HepG2 (cell line): Measurements from ENCODE around the gene BCL11B. TPM values are rescaled to one million over a fixed set of nuclear protein-coding genes. Genes with fewer than 3 reads are reported as not detected.

Source experiments
- IRX3 ChIP-seq: sonication (generic); formaldehyde crosslinking; IDR thresholded peaks from 2 replicates; pipeline ENCODE4 v1.8.1; 2023; ENCODE audit warnings: mild to moderate bottlenecking, low read depth, missing genetic modification reagents, borderline replicate concordance
- SETDB1 ChIP-seq: sonication (generic); formaldehyde crosslinking; IDR thresholded peaks from 2 replicates; pipeline ENCODE4 v1.5.1; 2020; ENCODE audit warnings: missing genetic modification reagents, mild to moderate bottlenecking, borderline replicate concordance
- SRSF1 ChIP-seq: fragments of 200-400 bp; formaldehyde crosslinking; optimal IDR thresholded peaks from 2 replicates; pipeline ENCODE3; 2017; ENCODE audit warnings: mild to moderate bottlenecking, low read depth, low read length, moderate library complexity
- ZKSCAN1 ChIP-seq: fragments of 150-350 bp; IDR thresholded peaks from 2 replicates; pipeline ENCODE4 v1.6.1; 2014; ENCODE audit warnings: low read length
- ZNF205 ChIP-seq: IDR thresholded peaks from 2 replicates; pipeline ENCODE4 v1.6.1; 2018; ENCODE audit warnings: missing biosample characterization, missing genetic modification reagents
- polyA plus RNA-seq, 8 experiments: library from polyadenylated mRNA; depleted of rRNA in 3 of 8; stranded (reverse) in 7 of 8; unstranded in 1 of 8; fragments of >200 nt; fragmentation: Illumina TruSeq in 4 of 8; extraction: Trizol in 4 of 8; gene quantifications; 2 replicates each; pipeline versions ENCODE4 v1.2.1 to v1.2.3, GENCODE V29; 2011 to 2016; ENCODE audit warnings: low read depth in 4 of 8, missing spikeins in 1 of 8, mixed read lengths in 1 of 8; ENCODE audit not compliant: insufficient read depth in 1 of 8
- total RNA-seq, 5 experiments: library from RNA; depleted of rRNA; stranded (reverse); fragments of >200 nt; fragmentation: Illumina TruSeq; extraction: Trizol; gene quantifications; 2 replicates each; pipeline ENCODE4 v1.2.3, GENCODE V29; 2016; ENCODE audit warnings: low read depth in 1 of 5
- TF ChIP-seq, protein P1 (sequence below): IDR thresholded peaks from 2 replicates; pipeline ENCODE4 v1.6.1; 2018; ENCODE audit warnings: missing genetic modification reagents, mild to moderate bottlenecking, missing compliant biosample characterization
- TF ChIP-seq, protein P2 (sequence below): sonication (generic); formaldehyde crosslinking; IDR thresholded peaks from 2 replicates; pipeline ENCODE4 v1.4.0; 2020; ENCODE audit warnings: missing genetic modification reagents, borderline replicate concordance

The BCL11B gene
- total and polyA plus RNA-seq, 2 of the 13 experiments (the other 11 are each of a cell fraction or from before 2014, with no cell fraction given), result not detected

DNA sequence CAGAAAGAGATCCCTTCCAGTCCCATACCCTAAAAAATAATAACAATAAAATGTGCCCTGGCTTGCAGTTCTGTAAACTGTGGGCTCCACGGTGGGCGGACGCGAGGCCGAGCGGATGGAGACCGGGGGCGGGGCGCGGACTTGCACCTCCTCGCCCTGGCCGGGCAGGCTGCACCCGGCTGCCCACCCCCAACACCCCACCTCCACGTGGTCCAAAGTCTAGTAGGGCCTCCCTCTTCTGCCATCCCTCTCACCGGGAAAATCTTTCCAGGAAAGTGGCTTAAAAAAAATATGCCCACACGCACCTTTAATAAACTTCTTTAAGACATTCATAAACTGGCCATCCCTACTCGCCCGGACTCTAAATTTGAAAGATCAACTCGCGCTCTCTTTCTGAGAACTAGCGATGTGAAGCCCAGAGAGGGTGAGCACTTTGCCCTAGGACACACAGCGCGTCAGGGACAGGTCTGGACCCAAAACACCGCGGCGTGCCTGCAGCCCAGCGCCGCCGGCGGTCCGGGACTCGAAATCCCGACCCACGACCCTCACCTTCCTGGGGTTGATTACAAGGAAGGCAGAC is 1.9 kb upstream of the BCL11B start (continued):
- TF ChIP-seq, protein P1, sequence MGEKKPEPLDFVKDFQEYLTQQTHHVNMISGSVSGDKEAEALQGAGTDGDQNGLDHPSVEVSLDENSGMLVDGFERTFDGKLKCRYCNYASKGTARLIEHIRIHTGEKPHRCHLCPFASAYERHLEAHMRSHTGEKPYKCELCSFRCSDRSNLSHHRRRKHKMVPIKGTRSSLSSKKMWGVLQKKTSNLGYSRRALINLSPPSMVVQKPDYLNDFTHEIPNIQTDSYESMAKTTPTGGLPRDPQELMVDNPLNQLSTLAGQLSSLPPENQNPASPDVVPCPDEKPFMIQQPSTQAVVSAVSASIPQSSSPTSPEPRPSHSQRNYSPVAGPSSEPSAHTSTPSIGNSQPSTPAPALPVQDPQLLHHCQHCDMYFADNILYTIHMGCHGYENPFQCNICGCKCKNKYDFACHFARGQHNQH (CRISPR knock-in tag), result no peak
- TF ChIP-seq ZKSCAN1 (no peak), IRX3 (CRISPR knock-in tag) (no peak), ZNF205 (CRISPR knock-in tag) (no peak), SETDB1 (CRISPR knock-in tag) (no peak), SRSF1 (peak; percentile 46)
- TF ChIP-seq, protein P2, sequence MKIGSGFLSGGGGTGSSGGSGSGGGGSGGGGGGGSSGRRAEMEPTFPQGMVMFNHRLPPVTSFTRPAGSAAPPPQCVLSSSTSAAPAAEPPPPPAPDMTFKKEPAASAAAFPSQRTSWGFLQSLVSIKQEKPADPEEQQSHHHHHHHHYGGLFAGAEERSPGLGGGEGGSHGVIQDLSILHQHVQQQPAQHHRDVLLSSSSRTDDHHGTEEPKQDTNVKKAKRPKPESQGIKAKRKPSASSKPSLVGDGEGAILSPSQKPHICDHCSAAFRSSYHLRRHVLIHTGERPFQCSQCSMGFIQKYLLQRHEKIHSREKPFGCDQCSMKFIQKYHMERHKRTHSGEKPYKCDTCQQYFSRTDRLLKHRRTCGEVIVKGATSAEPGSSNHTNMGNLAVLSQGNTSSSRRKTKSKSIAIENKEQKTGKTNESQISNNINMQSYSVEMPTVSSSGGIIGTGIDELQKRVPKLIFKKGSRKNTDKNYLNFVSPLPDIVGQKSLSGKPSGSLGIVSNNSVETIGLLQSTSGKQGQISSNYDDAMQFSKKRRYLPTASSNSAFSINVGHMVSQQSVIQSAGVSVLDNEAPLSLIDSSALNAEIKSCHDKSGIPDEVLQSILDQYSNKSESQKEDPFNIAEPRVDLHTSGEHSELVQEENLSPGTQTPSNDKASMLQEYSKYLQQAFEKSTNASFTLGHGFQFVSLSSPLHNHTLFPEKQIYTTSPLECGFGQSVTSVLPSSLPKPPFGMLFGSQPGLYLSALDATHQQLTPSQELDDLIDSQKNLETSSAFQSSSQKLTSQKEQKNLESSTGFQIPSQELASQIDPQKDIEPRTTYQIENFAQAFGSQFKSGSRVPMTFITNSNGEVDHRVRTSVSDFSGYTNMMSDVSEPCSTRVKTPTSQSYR (CRISPR knock-in tag), result peak; percentile 7; the same call in 1 of the 2 replicates
